MM.1S (cell line): ENCODE data around the gene MTF1.

Experiments
- DNase-seq: peaks from one replicate; pipeline ENCODE4 v3.0.0-alpha.2; 2015
- H2AFZ ChIP-seq: fragments of 300-600 bp; sonication (generic); 2 replicates; pipeline ENCODE4 v1.6.0; 2016; ENCODE audit warnings: antibody characterized with exemption, low read length
- H3F3A ChIP-seq: fragments of 300-600 bp; sonication (generic); 2 replicates; pipeline ENCODE4 v1.6.1; 2016; ENCODE audit warnings: mild to moderate bottlenecking, antibody characterized with exemption, low read length, moderate library complexity, mixed read lengths; ENCODE audit not compliant: insufficient read depth
- H3K27ac ChIP-seq: fragments of 300-600 bp; sonication (generic); 2 replicates; pipeline ENCODE4 v1.5.1; 2016; ENCODE audit warnings: mild to moderate bottlenecking, low read length
- H3K27me3 ChIP-seq: fragments of 300-600 bp; sonication (generic); replicated peaks from 2 replicates; pipeline ENCODE4 v1.6.0; 2016; ENCODE audit warnings: low read length; ENCODE audit not compliant: insufficient read depth
- H3K36me3 ChIP-seq: fragments of 300-600 bp; sonication (generic); replicated peaks from 2 replicates; pipeline ENCODE4 v1.6.1; 2016; ENCODE audit warnings: mild to moderate bottlenecking, low read length, mixed read lengths; ENCODE audit not compliant: insufficient read depth
- H3K4me1 ChIP-seq: fragments of 300-600 bp; sonication (generic); 2 replicates; pipeline ENCODE4 v1.6.1; 2016; ENCODE audit warnings: low read length, mixed read lengths
- H3K4me2 ChIP-seq: fragments of 300-600 bp; sonication (generic); 2 replicates; pipeline ENCODE4 v1.6.0; 2016; ENCODE audit warnings: low read depth, low read length
- H3K4me3 ChIP-seq: fragments of 300-600 bp; sonication (generic); 2 replicates; pipeline ENCODE4 v1.5.1; 2016; ENCODE audit warnings: low read length, mixed read lengths
- H3K79me2 ChIP-seq: fragments of 300-600 bp; sonication (generic); 2 replicates; pipeline ENCODE4 v1.6.1; 2016; ENCODE audit warnings: mixed run types, low read length, mixed read lengths
- H3K9ac ChIP-seq: fragments of 300-600 bp; sonication (generic); 2 replicates; pipeline ENCODE4 v1.6.1; 2016; ENCODE audit warnings: low read length, mixed read lengths
- H3K9me2 ChIP-seq: fragments of 300-600 bp; sonication (generic); replicated peaks from 2 replicates; pipeline ENCODE4 v1.6.1; 2016; ENCODE audit warnings: mild to moderate bottlenecking, low read length, mixed read lengths; ENCODE audit not compliant: insufficient read depth
- H3K9me3 ChIP-seq: fragments of 300-600 bp; sonication (generic); replicated peaks from 2 replicates; pipeline ENCODE4 v1.6.1; 2016; ENCODE audit warnings: mild to moderate bottlenecking, low read length, mixed read lengths; ENCODE audit not compliant: insufficient read depth
- H4K20me1 ChIP-seq: fragments of 300-600 bp; sonication (generic); 2 replicates; pipeline ENCODE4 v1.6.1; 2016; ENCODE audit warnings: mild to moderate bottlenecking, low read length, moderate library complexity, mixed read lengths; ENCODE audit not compliant: insufficient read depth
- EZH2 ChIP-seq: fragments of 300-600 bp; sonication (generic); optimal IDR thresholded peaks from 2 replicates; pipeline ENCODE3; 2017; ENCODE audit warnings: low read depth, mild to moderate bottlenecking, antibody characterized with exemption, low read length, mixed read lengths
- EZH2phosphoT487 ChIP-seq: fragments of 300-600 bp; sonication (generic); IDR thresholded peaks from 2 replicates; pipeline ENCODE4 v1.6.1; 2018; ENCODE audit warnings: antibody characterized with exemption, low read length
- TF ChIP-seq, protein P1 (sequence below): fragments of 300-600 bp; sonication (generic); IDR thresholded peaks from 2 replicates; pipeline ENCODE4 v1.5.1; 2016; ENCODE audit warnings: antibody characterized with exemption, low read length, mixed read lengths

MTF1 gene

DNA sequence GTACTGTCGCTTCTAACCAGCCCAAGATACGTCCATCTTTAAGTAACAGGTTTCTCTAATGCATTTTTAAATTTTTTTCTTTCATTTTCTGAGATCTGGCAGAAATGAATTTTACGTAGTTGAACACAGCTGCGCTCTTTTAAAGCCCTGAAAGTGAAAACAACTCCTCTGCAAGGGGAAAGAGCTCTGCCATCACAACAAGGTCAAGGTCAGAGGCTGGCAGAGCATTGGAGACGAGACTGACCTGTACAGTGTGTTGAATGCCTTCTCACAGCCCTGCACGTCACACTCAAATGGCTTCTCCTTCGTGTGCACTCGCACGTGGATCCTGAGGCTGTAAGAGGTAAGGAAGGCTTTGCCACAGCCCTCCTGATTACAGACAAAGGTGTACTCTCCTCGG is 19.7 kb downstream of the MTF1 start:
- H3K27me3 ChIP-seq = no peaks in the 10 kb centered on the region
- DNase-seq = peak; percentile 77
- H3K36me3 ChIP-seq = no peaks in the 10 kb centered on the region; the same call in 1 of the 2 replicates

DNA sequence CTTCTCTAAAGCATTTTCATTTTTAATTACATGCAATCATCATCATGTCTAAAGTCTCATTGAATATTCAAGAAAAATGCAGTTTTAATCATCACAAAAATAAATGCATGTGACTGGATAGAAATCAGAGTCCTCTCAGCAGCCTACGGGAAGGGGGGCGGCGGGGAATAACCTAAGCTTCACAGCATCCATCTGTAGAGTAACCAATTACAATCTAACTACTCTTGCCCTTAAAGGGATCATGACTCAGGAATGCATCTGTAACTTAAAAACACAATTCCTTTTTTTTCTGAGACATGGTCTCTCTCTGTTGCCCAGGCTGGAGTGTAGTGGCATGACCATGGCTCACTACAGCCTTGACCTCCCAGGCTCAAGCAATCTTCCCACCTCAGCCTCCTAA is 22.6 kb downstream of the MTF1 start:
- no peak overlapping the region for H3K4me2 ChIP-seq
- H3F3A ChIP-seq = peaks cover 10% of the 10 kb centered on the region
- H3K9me2 ChIP-seq = no peaks in the 10 kb centered on the region
- no peak for DNase-seq
- no peaks in the 10 kb centered on the region; the same call in 1 of the 2 replicates for H3K36me3 ChIP-seq
- no peaks in the 10 kb centered on the region for H3K9me3 ChIP-seq
- TF ChIP-seq, protein P1, sequence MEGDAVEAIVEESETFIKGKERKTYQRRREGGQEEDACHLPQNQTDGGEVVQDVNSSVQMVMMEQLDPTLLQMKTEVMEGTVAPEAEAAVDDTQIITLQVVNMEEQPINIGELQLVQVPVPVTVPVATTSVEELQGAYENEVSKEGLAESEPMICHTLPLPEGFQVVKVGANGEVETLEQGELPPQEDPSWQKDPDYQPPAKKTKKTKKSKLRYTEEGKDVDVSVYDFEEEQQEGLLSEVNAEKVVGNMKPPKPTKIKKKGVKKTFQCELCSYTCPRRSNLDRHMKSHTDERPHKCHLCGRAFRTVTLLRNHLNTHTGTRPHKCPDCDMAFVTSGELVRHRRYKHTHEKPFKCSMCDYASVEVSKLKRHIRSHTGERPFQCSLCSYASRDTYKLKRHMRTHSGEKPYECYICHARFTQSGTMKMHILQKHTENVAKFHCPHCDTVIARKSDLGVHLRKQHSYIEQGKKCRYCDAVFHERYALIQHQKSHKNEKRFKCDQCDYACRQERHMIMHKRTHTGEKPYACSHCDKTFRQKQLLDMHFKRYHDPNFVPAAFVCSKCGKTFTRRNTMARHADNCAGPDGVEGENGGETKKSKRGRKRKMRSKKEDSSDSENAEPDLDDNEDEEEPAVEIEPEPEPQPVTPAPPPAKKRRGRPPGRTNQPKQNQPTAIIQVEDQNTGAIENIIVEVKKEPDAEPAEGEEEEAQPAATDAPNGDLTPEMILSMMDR = no peak
- TF ChIP-seq EZH2 (no peak), EZH2phosphoT487 (no peak)
- no peak overlapping the region for H2AFZ ChIP-seq
- H3K9ac ChIP-seq = no peak overlapping the region
- no peak overlapping the region for H3K27ac ChIP-seq
- H3K79me2 ChIP-seq = peaks cover 13% of the 10 kb centered on the region
- H3K4me1 ChIP-seq = peaks cover 18% of the 10 kb centered on the region
- H3K4me3 ChIP-seq = no peak overlapping the region
- H4K20me1 ChIP-seq = no peaks in the 10 kb centered on the region
- H3K27me3 ChIP-seq = no peaks in the 10 kb centered on the region

More for the DNA sequence above, 19.7 kb downstream of the MTF1 start:
- H3K4me3 ChIP-seq = peak overlapping the region; percentile 44
- peak overlapping the region; percentile 64 for H3K9ac ChIP-seq
- H4K20me1 ChIP-seq = no peaks in the 10 kb centered on the region
- no peaks in the 10 kb centered on the region for H3K9me2 ChIP-seq
- H3K79me2 ChIP-seq = peaks cover 24% of the 10 kb centered on the region
- peaks cover 10% of the 10 kb centered on the region for H3F3A ChIP-seq
- TF ChIP-seq EZH2phosphoT487 (no peak), EZH2 (no peak)
- TF ChIP-seq, protein P1 = no peak
- H3K4me2 ChIP-seq = peak overlapping the region; percentile 47
- H3K9me3 ChIP-seq = no peaks in the 10 kb centered on the region
- H3K27ac ChIP-seq = peak overlapping the region; percentile 94
- H3K4me1 ChIP-seq = peaks cover 18% of the 10 kb centered on the region
- peak overlapping the region; percentile 55 for H2AFZ ChIP-seq

DNA sequence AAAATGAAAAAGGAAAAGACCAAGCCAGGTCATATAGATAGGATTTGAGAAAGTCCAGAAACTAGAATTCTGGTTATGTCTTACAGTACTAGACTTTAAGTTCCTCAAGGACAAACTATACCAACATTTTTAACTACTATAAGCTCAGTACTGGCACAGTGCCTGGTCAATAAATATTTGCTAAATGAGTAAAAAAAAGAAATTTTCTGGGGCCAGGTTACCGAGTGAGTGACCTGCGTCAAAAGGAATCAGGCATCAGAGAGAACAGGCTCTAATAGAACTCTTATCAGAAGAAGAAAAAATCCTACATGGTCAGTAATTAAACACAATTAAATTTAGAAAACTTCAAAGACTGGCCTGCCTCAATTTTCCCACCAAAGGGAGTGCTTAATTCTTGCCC is 27.6 kb downstream of the MTF1 start:
- no peak for TF ChIP-seq EZH2
- TF ChIP-seq EZH2phosphoT487 = no peak
- TF ChIP-seq, protein P1 = no peak
- H3K36me3 ChIP-seq = no peaks in the 10 kb centered on the region; the same call in 1 of the 2 replicates
- H3K9ac ChIP-seq = no peak overlapping the region

More for the DNA sequence above, 27.6 kb downstream of the MTF1 start:
- H3K9me2 ChIP-seq = no peaks in the 10 kb centered on the region
- H3K4me1 ChIP-seq = no peaks in the 10 kb centered on the region
- no peaks in the 10 kb centered on the region for H3K27me3 ChIP-seq
- H3K27ac ChIP-seq = no peak overlapping the region
- DNase-seq = no peak
- H3K4me2 ChIP-seq = no peak overlapping the region
- H4K20me1 ChIP-seq = no peaks in the 10 kb centered on the region
- H3F3A ChIP-seq = no peaks in the 10 kb centered on the region
- H2AFZ ChIP-seq = no peak overlapping the region
- H3K79me2 ChIP-seq = no peaks in the 10 kb centered on the region
- H3K4me3 ChIP-seq = no peak overlapping the region
- no peaks in the 10 kb centered on the region for H3K9me3 ChIP-seq
